OCI-LY7 (cell line): ENCODE measurements around the gene OTUD7B. TPM values are rescaled to one million over a fixed set of nuclear protein-coding genes. Genes with fewer than 3 reads are reported as not detected.
A peak's percentile ranks its signal among the peaks of the same experiment; 100 is the strongest.
"Not testable (repeated sequence)": the region's sequence is repeated elsewhere in the genome, so short reads cannot be mapped to it uniquely, and the experiment has no call there.

ENCODE experiments used
- BruUV-seq: library from RNA; stranded (reverse); fragments of 400-500 nt; replicated peaks from 2 replicates; lab custom pipeline; 2021; lab: Mats Ljungman, UMichigan
- CTCF ChIA-PET: fragments of 300-600 bp; sonication (Branson Sonifier 250); formaldehyde crosslinking; loops from one replicate; lab custom pipeline; 2022; ENCODE audit warnings: antibody characterized with exemption; ENCODE audit not compliant: unreplicated experiment; lab: Charles Lee
- POLR2A ChIA-PET: fragments of 300-600 bp; sonication (Branson Sonifier 250); formaldehyde crosslinking; loops from one replicate; lab custom pipeline; 2022; ENCODE audit warnings: antibody characterized with exemption; lab: Charles Lee
- DNase-seq: peaks from one replicate; pipeline ENCODE4 v3.0.0-alpha.2; 2015; ENCODE audit warnings: low spot score
- H2AFZ ChIP-seq: fragments of 200-600 bp; sonication (generic), shearing (Covaris generic); 2 replicates; pipeline ENCODE4 v1.6.1; 2014; ENCODE audit warnings: mild to moderate bottlenecking, antibody characterized with exemption, low read length, moderate library complexity
- H3K27ac ChIP-seq: fragments of 200-600 bp; sonication (generic); 2 replicates; pipeline ENCODE4 v1.5.1; 2014; ENCODE audit warnings: mixed run types, low read depth, mild to moderate bottlenecking, moderate library complexity, low read length, inconsistent platforms; ENCODE audit not compliant: poor library complexity, severe bottlenecking
- H3K36me3 ChIP-seq: fragments of 200-600 bp; sonication (generic); 2 replicates; pipeline ENCODE4 v1.6.1; 2014; ENCODE audit warnings: mild to moderate bottlenecking, antibody characterized with exemption, low read length, moderate library complexity, mixed read lengths; ENCODE audit not compliant: insufficient read depth
- H3K4me1 ChIP-seq: fragments of 200-600 bp; sonication (generic); 2 replicates; pipeline ENCODE4 v1.5.1; 2014; ENCODE audit warnings: mild to moderate bottlenecking, low read length; ENCODE audit not compliant: insufficient read depth, poor library complexity, severe bottlenecking
- H3K4me2 ChIP-seq: fragments of 200-600 bp; sonication (generic); 2 replicates; pipeline ENCODE4 v1.6.1; 2014; ENCODE audit warnings: mild to moderate bottlenecking, low read length
- H3K4me3 ChIP-seq: fragments of 200-600 bp; sonication (generic); 2 replicates; pipeline ENCODE4 v1.5.1; 2014; ENCODE audit warnings: mild to moderate bottlenecking, low read depth, low read length; ENCODE audit not compliant: poor library complexity, severe bottlenecking
- H3K79me2 ChIP-seq: fragments of 200-600 bp; sonication (generic); 2 replicates; pipeline ENCODE4 v1.6.1; 2016; ENCODE audit warnings: low read depth, mild to moderate bottlenecking, low read length, moderate library complexity, mixed read lengths; ENCODE audit not compliant: insufficient read depth
- H3K9me2 ChIP-seq: fragments of 200-600 bp; sonication (generic); 2 replicates; pipeline ENCODE4 v1.6.1; 2016; ENCODE audit warnings: mild to moderate bottlenecking, low read length, mixed read lengths; ENCODE audit not compliant: insufficient read depth
- H3K9me3 ChIP-seq: fragments of 200-600 bp; sonication (generic); 2 replicates; pipeline ENCODE4 v1.6.1; 2014; ENCODE audit warnings: mild to moderate bottlenecking, mixed run types, low read length, mixed read lengths
- H4K20me1 ChIP-seq: fragments of 200-600 bp; sonication (generic); 2 replicates; pipeline ENCODE4 v1.6.1; 2014; ENCODE audit warnings: mild to moderate bottlenecking, antibody characterized with exemption, low read length, moderate library complexity, mixed read lengths; ENCODE audit not compliant: insufficient read depth
- EZH2phosphoT487 ChIP-seq: fragments of 200-600 bp; sonication (generic); IDR thresholded peaks from 2 replicates; pipeline ENCODE4 v1.6.1; 2018; ENCODE audit warnings: low read depth, borderline replicate concordance, mild to moderate bottlenecking, mixed run types, antibody characterized with exemption, low read length, moderate library complexity, mixed read lengths
- intact Hi-C: fragments of 100-400 bp; cut with micrococcal nuclease; formaldehyde crosslinking; loops from one replicate; pipeline ENCODE4 v1.10.0; 2022; ENCODE audit not compliant: unreplicated experiment
- total RNA-seq, 2 experiments: library from RNA; depleted of rRNA in 1 of 2; stranded (reverse); fragments of >200 nt in 1 of 2; shearing (Covaris generic) in 1 of 2; gene quantifications; 2 replicates each; pipeline ENCODE4 v1.2.3, GENCODE V29; 2014 to 2022
- TF ChIP-seq, protein P1 (sequence below): fragments of 200-600 bp; sonication (generic); conservative IDR thresholded peaks from 2 replicates; pipeline ENCODE4 v1.5.1; 2014; ENCODE audit warnings: mild to moderate bottlenecking, antibody characterized with exemption, low read length, moderate library complexity, mixed read lengths

Gene OTUD7B
- total RNA-seq, 2 experiments from 2014 or later: 1.7 to 4.3 TPM

DNA sequence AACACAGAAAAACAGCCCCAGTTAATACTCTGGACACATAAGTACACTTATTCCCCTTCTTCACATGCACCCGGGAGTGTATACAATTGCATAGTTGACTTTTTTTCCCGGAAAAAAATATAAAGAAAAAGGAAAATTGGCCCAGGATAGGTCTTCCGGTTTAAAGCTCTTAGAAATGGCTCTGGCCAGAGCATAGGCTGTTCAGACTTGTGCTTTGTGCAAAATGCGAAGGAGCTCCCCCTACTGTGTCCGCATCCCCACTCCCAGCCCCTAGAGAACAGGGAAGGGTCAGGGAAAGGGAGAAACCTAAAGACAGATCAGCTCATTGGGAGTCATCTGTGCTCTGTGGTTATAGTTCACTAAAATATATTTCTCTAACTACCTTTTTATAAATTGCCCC is 68.3 kb downstream of the OTUD7B start:
- H3K9me3 ChIP-seq: no peaks in the 10 kb centered on the region
- ChIA-PET POLR2A (no interaction called here), CTCF (no interaction called here)
- no peaks in the 10 kb centered on the region for H3K79me2 ChIP-seq
- H3K4me3 ChIP-seq: no peak overlapping the region
- no peak for TF ChIP-seq EZH2phosphoT487
- TF ChIP-seq, protein P1, sequence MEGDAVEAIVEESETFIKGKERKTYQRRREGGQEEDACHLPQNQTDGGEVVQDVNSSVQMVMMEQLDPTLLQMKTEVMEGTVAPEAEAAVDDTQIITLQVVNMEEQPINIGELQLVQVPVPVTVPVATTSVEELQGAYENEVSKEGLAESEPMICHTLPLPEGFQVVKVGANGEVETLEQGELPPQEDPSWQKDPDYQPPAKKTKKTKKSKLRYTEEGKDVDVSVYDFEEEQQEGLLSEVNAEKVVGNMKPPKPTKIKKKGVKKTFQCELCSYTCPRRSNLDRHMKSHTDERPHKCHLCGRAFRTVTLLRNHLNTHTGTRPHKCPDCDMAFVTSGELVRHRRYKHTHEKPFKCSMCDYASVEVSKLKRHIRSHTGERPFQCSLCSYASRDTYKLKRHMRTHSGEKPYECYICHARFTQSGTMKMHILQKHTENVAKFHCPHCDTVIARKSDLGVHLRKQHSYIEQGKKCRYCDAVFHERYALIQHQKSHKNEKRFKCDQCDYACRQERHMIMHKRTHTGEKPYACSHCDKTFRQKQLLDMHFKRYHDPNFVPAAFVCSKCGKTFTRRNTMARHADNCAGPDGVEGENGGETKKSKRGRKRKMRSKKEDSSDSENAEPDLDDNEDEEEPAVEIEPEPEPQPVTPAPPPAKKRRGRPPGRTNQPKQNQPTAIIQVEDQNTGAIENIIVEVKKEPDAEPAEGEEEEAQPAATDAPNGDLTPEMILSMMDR: peak; percentile 37; the same call in 1 of the 2 replicates
- H2AFZ ChIP-seq: no peak overlapping the region
- no peaks in the 10 kb centered on the region for H3K9me2 ChIP-seq
- H3K36me3 ChIP-seq: no peaks in the 10 kb centered on the region
- H3K27ac ChIP-seq: no peak overlapping the region
- intact Hi-C loops: no loop called here
- H4K20me1 ChIP-seq: no peaks in the 10 kb centered on the region
- no peak overlapping the region for H3K4me2 ChIP-seq
- no TSS peak for BruUV-seq
- peaks cover 7% of the 10 kb centered on the region for H3K4me1 ChIP-seq
- no peak for DNase-seq

DNA sequence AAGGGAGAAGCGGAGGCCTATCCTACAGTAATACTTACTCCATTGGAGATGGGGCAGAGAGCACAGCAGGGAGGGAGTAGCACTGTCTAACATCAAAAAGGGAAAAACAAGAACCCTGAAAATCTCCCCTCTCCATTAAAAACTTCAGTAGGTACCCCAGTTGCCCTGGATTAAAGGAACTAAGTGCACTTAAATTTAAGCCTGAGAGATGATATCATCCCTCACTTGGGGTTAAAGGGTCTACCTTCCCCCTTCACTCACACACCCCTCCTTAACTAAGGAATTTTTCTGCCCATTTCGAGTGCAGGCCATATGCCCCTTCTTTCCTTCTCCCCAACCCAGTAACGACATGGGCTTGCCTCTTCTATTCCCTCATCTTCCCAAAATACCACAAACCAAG is 70.1 kb downstream of the OTUD7B start:
- no peak overlapping the region for H3K27ac ChIP-seq
- TF ChIP-seq, protein P1: no peak
- TF ChIP-seq EZH2phosphoT487: no peak
- H3K79me2 ChIP-seq: no peaks in the 10 kb centered on the region
- H3K4me1 ChIP-seq: peaks cover 12% of the 10 kb centered on the region
- no peak overlapping the region for H3K4me2 ChIP-seq
- DNase-seq: no peak
- CTCF ChIA-PET: no interaction called here
- H2AFZ ChIP-seq: no peak overlapping the region
- no peak overlapping the region for H3K4me3 ChIP-seq
- H4K20me1 ChIP-seq: no peaks in the 10 kb centered on the region
- intact Hi-C loops: no loop called here
- H3K9me2 ChIP-seq: no peaks in the 10 kb centered on the region
- no peaks in the 10 kb centered on the region for H3K9me3 ChIP-seq
- no TSS peak for BruUV-seq
- H3K36me3 ChIP-seq: no peaks in the 10 kb centered on the region
- POLR2A ChIA-PET: no interaction called here

DNA sequence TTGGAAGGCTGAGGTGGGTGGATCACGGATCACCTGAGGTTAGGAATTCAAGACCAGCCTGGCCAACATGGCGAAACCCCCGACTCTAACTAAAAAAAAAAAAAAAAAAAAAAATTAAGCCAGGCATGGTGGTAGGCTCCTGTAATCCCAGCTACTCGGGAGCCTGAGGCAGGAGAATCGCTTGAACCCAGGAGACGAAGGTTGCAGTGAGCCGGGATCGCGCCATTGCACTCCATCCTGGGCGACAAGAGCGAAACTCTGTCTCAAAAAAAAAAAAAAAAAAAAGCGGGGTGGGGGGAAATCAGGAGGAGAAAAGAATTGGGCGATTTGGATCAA is 71.9 kb downstream of the OTUD7B start:
- H3K4me2 ChIP-seq, H3K9me2 ChIP-seq, H3K36me3 ChIP-seq, H2AFZ ChIP-seq, POLR2A ChIA-PET, H4K20me1 ChIP-seq, CTCF ChIA-PET, intact Hi-C loops, H3K27ac ChIP-seq, DNase-seq, H3K79me2 ChIP-seq, H3K9me3 ChIP-seq, BruUV-seq, H3K4me3 ChIP-seq: not testable (repeated sequence)
- H3K4me1 ChIP-seq: peaks cover 12% of the 10 kb centered on the region
